SH-SY5Y (cell line): ENCODE data around the gene DUSP28.

Experiments used
- GATA2 ChIP-seq: IDR thresholded peaks from 2 replicates; pipeline ENCODE4 v1.6.1; 2011; ENCODE audit warnings: mild to moderate bottlenecking, low read depth, low read length
- GATA3 ChIP-seq: IDR thresholded peaks from 2 replicates; pipeline ENCODE4 v1.6.1; 2011; ENCODE audit warnings: low read depth, mild to moderate bottlenecking, low read length, moderate library complexity

The DUSP28 gene

GRCh38 chr2:240570531-240571313, 10.6 kb downstream of the DUSP28 start:
- no peak for TF ChIP-seq GATA2
- no peak for TF ChIP-seq GATA3

- TF ChIP-seq GATA3 (no peak), GATA2 (no peak)
Observed at GRCh38 chr2:240571314-240571973, 11.3 kb downstream of the DUSP28 start.

DNA sequence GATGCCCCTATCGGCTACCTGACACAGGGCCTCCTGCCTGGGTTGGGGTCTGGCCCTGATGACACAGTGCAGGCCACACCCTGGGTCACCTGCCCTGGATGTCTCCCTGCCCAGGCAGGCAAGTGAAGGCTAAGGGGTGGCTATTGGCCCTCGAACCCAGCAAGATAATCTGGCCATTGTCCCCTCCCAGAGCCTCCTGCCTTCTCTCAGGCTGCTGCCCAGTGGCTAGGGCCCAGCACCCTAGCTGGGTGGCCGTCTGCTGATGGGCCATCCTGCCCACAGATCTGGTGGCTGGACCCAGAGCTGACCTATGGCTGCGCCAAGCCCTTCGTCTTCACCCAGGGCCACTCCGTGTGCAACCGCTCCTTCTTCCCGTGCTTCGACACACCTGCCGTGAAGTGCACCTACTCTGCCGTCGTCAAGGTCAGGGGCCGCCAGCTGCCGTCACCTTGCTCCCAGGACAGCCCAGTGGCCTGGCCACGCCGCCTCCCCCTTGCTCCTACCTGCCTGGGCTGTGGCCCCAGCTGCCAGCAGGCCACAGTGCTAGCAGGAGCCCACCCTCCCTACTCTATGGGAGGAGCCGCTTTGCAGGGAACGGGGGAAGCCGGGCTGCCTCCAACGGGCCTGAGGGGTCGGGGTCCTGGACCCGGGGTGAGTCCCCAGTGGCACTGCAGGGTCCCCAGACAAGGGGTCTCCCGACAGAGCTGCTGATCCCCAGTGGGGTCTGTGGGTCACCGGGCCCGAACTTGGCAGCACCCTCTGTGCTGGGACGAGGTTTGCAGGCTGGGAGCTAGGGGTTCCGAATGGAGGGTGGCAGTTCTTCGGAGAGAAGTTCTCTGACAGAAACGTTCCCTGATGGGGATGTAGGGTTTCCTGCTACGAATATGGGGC, 12.2 kb downstream of the DUSP28 start:
- no peak for TF ChIP-seq GATA2
- TF ChIP-seq GATA3, result no peak

DNA sequence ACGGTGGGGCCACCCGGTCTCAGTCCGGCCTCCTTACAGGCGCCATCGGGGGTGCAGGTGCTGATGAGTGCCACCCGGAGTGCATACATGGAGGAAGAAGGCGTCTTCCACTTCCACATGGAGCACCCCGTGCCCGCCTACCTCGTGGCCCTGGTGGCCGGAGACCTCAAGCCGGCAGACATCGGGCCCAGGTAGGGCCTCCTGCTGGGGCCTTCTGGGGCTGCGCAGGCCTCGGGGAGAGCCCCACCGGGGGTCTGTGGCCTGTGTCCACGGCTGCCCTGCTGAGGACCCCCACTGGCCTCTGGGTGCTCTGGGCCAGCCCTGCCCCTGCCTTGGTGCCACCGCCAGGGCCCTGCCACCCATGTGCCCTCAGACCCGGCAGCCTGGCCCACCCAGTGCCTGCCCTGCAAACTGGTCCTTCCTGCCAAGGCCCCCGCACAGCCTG, 12.9 kb downstream of the DUSP28 start:
- TF ChIP-seq GATA3, result no peak

- no peak for TF ChIP-seq GATA3
- TF ChIP-seq GATA2, result no peak
Observed at GRCh38 chr2:240573516-240574385, 13.6 kb downstream of the DUSP28 start.

GRCh38 chr2:240574386-240575100, 14.4 kb downstream of the DUSP28 start:
- TF ChIP-seq GATA3, result no peak

DNA sequence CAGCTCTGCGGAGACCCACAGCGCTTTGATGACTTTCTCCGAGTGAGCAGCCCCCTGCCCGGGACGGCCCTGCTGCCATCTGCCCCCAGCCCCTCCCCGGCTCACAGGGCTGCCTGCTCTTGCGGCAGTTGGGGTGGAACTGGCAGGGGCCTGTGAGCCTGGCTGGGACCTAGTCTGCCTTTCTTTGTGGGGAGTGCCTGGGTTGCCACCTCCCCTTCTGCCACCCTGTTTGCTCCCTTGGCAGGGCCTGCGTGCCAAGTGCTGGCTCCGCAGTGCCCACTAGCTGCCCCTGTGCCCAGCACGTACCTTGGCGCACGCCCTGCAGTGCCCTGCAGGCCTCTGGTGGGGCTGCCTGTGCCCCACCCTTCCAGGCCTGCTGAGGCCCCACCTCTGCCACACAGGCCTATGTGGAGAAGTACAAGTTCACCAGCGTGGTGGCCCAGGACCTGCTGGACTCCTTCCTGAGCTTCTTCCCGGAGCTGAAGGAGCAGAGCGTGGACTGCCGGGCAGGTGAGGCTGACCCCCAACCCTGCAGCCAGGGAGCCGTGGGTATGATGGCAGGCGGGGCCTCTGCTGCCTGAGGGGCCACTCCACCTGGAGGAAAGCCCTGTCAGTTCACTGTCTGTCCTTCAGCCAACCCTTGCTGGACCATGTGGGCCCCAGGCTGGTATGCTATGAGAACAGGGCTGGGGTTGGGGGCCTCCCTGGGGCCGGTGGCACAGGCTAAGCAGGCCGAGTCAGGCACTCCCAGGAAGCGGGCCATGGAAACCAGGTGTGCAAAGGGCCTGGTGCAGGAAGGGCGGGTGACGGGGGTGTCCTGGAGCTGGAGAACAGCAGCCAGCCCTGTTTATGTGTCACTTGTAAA, 15.2 kb downstream of the DUSP28 start:
- TF ChIP-seq GATA3 (no peak), GATA2 (no peak)

- TF ChIP-seq GATA2, result no peak
- no peak for TF ChIP-seq GATA3
Observed at GRCh38 chr2:240576036-240576435, 15.9 kb downstream of the DUSP28 start.

DNA sequence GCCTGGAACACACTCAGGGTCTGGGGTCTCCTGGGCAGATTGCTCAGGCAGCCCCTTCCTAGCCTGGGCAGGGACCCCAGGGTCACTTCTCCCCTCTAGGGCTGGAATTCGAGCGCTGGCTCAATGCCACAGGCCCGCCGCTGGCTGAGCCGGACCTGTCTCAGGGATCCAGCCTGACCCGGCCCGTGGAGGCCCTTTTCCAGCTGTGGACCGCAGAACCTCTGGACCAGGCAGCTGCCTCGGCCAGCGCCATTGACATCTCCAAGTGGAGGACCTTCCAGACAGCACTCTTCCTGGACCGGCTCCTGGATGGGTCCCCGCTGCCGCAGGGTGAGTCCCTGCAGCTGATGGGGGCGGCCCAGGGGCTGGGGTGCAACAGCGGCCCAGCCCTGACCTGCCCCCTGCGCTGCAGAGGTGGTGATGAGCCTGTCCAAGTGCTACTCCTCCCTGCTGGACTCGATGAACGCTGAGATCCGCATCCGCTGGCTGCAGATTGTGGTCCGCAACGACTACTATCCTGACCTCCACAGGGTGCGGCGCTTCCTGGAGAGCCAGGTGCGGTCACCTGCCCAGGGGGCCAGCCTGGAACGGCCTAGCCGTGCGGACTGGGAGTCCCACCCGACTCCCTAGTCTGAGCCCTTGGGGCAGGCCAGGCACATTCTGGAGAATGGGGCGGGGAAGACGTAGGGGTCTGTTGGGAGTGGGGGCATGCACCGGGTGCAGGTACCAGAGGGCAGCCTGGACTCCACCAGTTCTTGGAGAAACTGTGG, 16.5 kb downstream of the DUSP28 start:
- no peak for TF ChIP-seq GATA3
- TF ChIP-seq GATA2, result no peak

DNA sequence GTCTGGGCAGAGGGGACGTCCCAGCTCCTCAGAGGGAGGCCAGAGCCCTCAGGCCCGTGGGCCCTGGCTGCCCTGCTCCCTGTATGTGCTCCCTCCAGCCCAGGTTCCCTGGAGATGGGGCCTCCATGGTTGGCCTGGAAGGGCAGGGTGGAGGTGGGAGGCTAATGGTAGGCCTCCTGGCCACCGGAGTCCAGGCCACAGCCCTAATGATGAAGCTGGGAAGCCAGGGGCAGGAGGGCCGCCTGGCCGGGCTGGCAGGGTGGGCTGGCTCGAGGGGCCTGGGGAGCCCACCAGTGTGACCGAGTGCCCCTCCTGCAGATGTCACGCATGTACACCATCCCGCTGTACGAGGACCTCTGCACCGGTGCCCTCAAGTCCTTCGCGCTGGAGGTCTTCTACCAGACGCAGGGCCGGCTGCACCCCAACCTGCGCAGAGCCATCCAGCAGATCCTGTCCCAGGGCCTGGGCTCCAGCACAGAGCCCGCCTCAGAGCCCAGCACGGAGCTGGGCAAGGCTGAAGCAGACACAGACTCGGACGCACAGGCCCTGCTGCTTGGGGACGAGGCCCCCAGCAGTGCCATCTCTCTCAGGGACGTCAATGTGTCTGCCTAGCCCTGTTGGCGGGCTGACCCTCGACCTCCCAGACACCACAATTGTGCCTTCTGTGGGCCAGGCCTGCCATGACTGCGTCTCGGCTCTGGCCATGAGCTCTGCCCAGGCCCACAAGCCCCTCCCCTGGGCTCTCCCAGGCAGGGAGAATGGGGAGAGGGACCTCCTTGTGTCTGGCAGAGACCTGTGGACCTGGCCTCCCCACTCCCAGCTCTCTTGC, 17.3 kb downstream of the DUSP28 start:
- TF ChIP-seq GATA2, result no peak
- TF ChIP-seq GATA3, result no peak

GRCh38 chr2:240578110-240578450, 17.9 kb downstream of the DUSP28 start:
- TF ChIP-seq GATA2, result no peak
- TF ChIP-seq GATA3, result no peak
